Activated T-cell treated with anti-CD3 and anti-CD28 coated beads, Interleukin-2, amount 50 U/mL, for 24 hours (primary cell): ENCODE measurements around the gene PRKAA2.

ENCODE experiments used
- DNase-seq: peaks from one replicate; pipeline ENCODE4 v3.0.0-alpha.2; 2020
- H3K27ac Mint-ChIP-seq: 2 replicates; pipeline ENCODE4 v1.8.0; 2020; ENCODE audit warnings: mild to moderate bottlenecking, mixed read lengths
- H3K27me3 Mint-ChIP-seq: 2 replicates; pipeline ENCODE4 v1.8.0; 2020; ENCODE audit warnings: mixed read lengths
- H3K36me3 Mint-ChIP-seq: 2 replicates; pipeline ENCODE4 v1.8.0; 2020; ENCODE audit warnings: low read depth, mixed read lengths
- H3K4me1 Mint-ChIP-seq: 2 replicates; pipeline ENCODE4 v1.8.0; 2020; ENCODE audit warnings: low read depth, mixed read lengths
- H3K4me3 Mint-ChIP-seq: 2 replicates; pipeline ENCODE4 v1.8.0; 2020; ENCODE audit warnings: mild to moderate bottlenecking, moderate library complexity, mixed read lengths
- H3K9me3 Mint-ChIP-seq: 2 replicates; pipeline ENCODE4 v1.8.0; 2020; ENCODE audit warnings: mixed read lengths

PRKAA2 gene

DNA sequence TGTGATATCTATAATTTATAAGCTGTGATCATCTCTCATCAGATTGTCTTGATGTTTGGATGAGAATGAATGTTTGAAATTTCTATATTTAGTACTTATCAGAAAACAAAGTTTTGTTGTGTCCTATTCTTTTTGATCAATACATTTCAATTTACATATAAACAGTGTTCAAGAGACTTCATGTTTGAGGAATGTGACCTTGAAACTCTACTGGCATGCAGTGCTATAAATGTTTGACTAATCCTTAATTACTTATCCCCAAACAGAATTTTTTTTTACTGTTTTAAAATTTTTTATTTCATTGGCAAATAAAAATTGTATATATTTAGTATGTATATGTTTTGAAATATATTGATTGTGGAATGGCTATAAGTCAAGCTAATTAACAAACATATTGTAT, 1.5 kb upstream of the PRKAA2 start:
- Mint-ChIP-seq H3K27ac (no peak overlapping the region), H3K9me3 (no peaks in the 10 kb centered on the region), H3K4me3 (no peak overlapping the region), H3K27me3 (peaks cover 64% of the 10 kb centered on the region), H3K4me1 (peaks cover 12% of the 10 kb centered on the region), H3K36me3 (no peaks in the 10 kb centered on the region)
- DNase-seq = no peak

DNA sequence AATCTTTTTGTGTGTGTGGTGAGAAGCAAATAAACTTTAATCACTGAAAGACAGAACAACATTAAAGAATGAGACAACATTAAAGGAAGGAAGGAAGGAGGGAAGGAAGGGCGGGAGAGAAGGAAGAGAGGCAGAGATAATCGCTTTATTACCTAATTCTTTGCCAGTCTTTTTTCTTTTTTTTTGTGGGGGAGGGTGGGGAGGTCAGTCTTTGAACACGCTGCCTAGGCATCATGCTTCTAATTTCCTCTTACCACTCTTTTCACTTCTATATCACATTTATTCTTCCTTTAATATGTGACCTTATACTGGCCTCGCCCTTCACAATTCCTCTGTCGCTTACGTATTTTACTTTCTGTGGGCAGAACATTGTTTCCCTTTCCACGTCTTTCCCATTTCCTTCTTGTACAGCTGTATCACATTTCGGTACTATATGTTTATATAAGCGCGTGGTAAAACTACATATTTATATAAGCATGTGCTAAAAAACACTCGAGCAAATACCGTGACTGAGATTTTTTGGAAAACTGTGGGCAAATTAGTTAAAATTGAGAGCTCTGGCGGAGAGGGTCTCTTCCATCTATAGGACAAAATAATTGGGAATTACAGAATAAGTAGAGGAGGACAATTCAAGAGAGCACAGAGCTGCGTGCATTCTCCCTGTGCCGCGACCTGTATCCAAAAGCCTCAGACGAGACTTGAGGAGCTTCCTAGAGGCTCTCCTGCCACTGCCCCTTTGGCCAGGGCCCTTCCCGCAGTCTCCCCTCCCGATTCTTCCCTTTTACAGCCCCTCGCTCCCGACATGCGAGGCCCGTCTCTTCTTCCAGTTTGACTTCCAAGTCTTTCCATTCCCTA, 823 bp upstream of the PRKAA2 start:
- Mint-ChIP-seq H3K9me3 (no peaks in the 10 kb centered on the region), H3K4me1 (peaks cover 12% of the 10 kb centered on the region), H3K27me3 (peaks cover 68% of the 10 kb centered on the region), H3K4me3 (peak overlapping the region; percentile 45), H3K36me3 (no peaks in the 10 kb centered on the region), H3K27ac (no peak overlapping the region)
- no peak for DNase-seq

DNA sequence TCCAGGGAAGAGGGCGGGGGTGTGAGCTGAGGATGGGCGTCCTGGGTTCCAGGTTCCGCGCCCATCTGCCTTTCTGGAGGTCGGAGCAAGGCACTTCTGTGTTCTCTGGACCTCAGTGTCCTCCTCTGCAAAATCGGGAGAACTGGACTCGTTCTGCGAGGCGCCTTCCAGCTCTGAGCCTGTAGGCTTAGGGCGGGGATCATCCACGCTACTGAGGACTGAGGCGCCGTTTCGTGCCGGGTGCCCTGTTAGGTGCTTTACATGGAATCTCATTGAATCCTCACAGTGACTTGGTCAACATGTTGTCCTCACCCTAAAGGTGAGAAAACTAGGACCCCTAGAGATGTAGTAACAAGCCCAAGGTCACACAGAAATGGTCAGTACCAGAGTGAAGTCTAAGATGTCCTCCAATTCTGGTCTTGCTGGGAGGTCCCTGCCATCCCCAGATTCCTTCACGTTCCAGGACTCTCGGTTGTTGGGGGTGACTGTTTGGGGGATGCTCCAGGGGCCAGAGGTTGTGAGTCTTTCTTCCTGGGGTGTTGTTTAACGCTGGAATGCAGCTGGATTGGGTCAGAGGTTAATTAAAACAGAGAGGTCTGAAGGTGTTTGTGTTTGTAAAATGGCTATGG, 677 bp downstream of the PRKAA2 start:
- Mint-ChIP-seq H3K4me1 (peaks cover 12% of the 10 kb centered on the region), H3K27ac (no peak overlapping the region), H3K9me3 (no peaks in the 10 kb centered on the region), H3K4me3 (peak overlapping the region; percentile 55), H3K36me3 (no peaks in the 10 kb centered on the region), H3K27me3 (peaks cover 63% of the 10 kb centered on the region)
- DNase-seq = no peak

DNA sequence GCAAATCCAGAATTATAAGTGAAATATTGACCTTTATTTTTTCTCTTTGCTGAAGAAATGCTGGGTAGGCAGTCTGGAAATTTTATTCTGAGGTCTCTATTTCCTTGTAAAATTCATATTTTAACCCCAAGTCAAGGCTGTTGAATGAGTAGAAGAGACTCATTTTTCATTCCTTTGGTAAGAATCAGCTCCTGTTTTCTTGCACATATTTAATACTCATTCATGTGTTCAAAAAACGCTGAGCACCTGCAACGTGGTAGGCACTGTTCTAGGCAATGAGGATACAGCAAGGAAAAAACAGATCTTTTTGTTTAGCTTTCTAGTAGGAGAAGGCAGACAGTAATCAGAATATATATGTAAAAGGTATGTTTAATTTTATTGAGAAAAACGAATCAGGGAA, 1.5 kb downstream of the PRKAA2 start:
- Mint-ChIP-seq H3K9me3 (no peaks in the 10 kb centered on the region), H3K27ac (no peak overlapping the region)

DNA sequence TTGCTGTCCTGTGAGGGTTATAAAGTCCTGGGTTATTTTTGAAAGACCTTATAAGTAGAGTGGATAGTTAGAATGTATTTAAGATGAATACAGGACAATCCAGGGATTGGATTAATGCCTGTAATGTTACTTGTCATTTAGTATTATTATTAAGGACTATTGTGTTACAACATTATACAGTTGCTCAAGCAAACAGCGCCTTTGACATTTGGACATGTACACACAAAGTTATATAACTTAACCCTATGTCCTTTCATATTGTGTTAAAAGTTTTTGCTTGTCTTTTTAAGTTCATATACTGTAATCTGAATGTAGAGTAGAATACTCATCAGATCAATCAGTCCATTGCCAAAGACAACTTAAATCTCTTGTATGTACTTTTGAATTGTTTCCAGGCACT, 2.0 kb downstream of the PRKAA2 start:
- H3K4me3 Mint-ChIP-seq = no peak overlapping the region
- H3K4me1 Mint-ChIP-seq = peaks cover 12% of the 10 kb centered on the region
- no peak overlapping the region for H3K27ac Mint-ChIP-seq
- H3K9me3 Mint-ChIP-seq = no peaks in the 10 kb centered on the region
- no peak for DNase-seq
- H3K27me3 Mint-ChIP-seq = peaks cover 59% of the 10 kb centered on the region
- no peaks in the 10 kb centered on the region for H3K36me3 Mint-ChIP-seq

More for the DNA sequence above, 1.5 kb downstream of the PRKAA2 start:
- H3K27me3 Mint-ChIP-seq = peaks cover 63% of the 10 kb centered on the region
- no peak overlapping the region for H3K4me3 Mint-ChIP-seq
- DNase-seq = no peak
- H3K4me1 Mint-ChIP-seq = peaks cover 12% of the 10 kb centered on the region
- H3K36me3 Mint-ChIP-seq = no peaks in the 10 kb centered on the region

DNA sequence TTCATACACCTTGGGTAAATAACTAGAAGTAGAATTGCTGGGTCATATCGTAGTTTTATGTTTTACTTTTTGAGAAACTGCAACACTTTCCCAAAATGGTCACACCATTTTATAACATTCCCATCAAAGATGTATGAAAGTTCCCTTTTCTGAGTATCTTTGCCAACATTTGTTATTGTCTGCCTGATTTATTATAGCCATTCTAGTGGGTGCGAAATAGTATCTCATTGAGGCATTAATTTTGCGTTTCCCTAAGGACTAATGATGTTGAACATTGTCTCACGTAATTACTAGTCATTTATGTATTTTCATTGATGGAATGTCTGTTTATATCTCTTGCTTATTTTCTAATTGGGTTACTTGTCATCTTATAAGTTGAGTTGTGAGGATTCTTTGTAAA, 3.4 kb downstream of the PRKAA2 start:
- H3K4me3 Mint-ChIP-seq = no peak overlapping the region

DNA sequence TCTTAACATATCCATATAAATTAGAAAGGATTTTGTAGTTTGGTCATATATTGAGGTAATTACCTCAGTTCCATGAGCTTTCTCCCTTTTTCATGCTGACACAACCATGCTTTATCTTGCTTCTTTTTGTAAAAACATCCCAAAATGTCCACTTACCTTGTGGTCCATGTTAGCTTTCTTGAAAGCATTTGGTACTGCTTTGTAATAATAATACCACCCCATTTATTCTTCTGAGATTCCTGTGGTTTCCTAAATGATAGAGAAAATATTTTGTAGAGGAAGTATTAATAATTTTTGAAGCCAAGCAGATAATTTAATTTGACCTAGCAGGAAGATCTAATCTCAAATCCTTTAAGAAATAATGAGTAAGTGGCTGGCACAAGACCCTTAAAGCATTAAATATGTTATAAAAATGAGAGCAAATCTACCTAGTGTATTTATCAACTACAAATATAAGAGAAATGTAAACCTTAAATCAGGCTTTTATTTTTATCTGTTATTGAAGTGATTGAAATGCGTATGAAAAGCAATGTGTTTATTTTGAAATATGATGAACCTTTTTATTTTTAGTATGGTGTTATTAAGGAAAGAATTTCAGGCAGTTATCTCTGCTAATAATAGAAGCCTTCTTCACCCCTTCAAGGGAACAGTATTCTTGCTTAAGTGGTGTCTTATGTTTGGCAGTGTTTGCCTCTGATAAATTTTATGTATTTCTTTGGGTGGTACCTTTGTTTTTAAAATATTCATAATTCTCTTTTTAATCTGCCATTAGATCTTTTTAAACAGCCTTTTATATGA, 9.2 kb downstream of the PRKAA2 start:
- Mint-ChIP-seq H3K4me1 (no peaks in the 10 kb centered on the region), H3K27ac (no peak overlapping the region), H3K9me3 (peaks cover 14% of the 10 kb centered on the region), H3K36me3 (no peaks in the 10 kb centered on the region), H3K27me3 (peaks cover 3% of the 10 kb centered on the region), H3K4me3 (no peak overlapping the region)
- no peak for DNase-seq

More for the DNA sequence above, 3.4 kb downstream of the PRKAA2 start:
- Mint-ChIP-seq H3K27ac (no peak overlapping the region), H3K4me1 (peaks cover 12% of the 10 kb centered on the region), H3K27me3 (peaks cover 54% of the 10 kb centered on the region), H3K36me3 (no peaks in the 10 kb centered on the region), H3K9me3 (no peaks in the 10 kb centered on the region)
- DNase-seq = no peak

DNA sequence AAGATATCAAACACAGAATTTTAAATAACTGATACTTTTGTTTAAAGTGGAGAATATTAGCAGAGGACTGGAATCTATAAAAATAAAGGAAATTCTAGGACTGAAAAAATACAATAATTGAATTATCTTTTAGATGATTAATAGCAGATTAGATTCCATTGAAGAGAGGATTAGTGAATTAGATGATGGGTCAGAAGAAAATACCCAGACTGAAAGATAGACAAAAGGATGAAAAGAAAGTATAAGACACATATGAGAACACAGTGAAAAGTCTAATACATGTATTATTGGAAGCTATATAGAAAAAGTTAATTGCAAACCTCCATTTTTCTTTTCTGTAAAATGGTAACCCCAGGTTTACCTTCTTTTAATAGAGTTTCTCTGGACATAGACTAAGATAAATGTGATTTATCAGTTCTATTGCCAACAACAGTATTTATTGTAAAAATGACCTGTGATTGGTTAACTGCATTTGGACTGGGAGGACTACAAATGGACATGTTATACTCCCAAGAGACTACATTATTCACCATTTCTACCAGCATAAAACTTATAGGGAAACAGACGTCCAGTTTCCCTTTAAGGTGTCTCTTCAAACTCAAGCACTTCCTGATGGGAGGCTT, 11.0 kb downstream of the PRKAA2 start:
- Mint-ChIP-seq H3K27ac (no peak overlapping the region), H3K4me1 (no peaks in the 10 kb centered on the region), H3K36me3 (no peaks in the 10 kb centered on the region), H3K27me3 (peaks cover 3% of the 10 kb centered on the region), H3K9me3 (peaks cover 14% of the 10 kb centered on the region), H3K4me3 (no peak overlapping the region)
- no peak for DNase-seq

DNA sequence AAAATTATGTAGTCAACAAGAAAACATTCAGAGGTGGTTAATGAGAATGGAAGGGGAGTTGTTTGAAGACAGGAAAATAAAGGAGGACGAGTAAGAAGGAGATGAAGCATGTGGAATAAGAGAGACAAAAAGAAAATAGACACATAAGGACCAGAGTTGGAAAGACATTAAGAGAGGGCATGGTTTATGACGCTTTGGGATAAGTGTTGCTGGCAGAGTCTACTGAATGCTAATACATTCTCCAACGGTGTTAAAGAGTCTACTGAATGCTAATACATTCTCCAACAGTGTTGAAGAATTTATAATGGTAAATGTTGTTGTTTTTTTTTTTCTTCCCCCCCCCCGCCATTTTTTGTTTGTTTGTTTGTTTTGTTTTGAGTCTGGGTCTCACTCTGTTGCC, 13.1 kb downstream of the PRKAA2 start:
- Mint-ChIP-seq H3K36me3 (no peaks in the 10 kb centered on the region), H3K4me3 (no peak overlapping the region), H3K27ac (no peak overlapping the region), H3K27me3 (peaks cover 3% of the 10 kb centered on the region), H3K4me1 (no peaks in the 10 kb centered on the region), H3K9me3 (peaks cover 14% of the 10 kb centered on the region)
- no peak for DNase-seq

DNA sequence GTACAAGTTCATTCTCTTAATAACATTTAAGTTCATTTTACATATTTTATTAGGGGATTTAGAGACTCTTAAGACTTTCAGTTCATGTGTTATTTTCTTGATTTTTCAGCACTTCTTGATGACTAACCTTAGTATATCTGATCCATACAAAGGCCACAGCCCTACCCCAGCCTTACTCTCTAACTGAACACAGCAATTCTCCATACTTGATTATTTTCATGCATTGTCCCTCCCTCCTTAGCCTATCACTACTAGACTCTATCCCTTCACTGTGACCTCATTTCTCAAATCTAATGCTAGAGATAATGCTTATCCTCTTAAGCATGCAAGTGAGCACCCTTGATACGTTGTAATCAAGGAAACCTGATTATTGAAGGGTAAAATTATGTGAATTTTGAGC, 15.2 kb downstream of the PRKAA2 start:
- Mint-ChIP-seq H3K27me3 (peaks cover 3% of the 10 kb centered on the region), H3K4me3 (no peak overlapping the region), H3K36me3 (no peaks in the 10 kb centered on the region), H3K27ac (no peak overlapping the region), H3K9me3 (peaks cover 14% of the 10 kb centered on the region), H3K4me1 (no peaks in the 10 kb centered on the region)
- DNase-seq = no peak

DNA sequence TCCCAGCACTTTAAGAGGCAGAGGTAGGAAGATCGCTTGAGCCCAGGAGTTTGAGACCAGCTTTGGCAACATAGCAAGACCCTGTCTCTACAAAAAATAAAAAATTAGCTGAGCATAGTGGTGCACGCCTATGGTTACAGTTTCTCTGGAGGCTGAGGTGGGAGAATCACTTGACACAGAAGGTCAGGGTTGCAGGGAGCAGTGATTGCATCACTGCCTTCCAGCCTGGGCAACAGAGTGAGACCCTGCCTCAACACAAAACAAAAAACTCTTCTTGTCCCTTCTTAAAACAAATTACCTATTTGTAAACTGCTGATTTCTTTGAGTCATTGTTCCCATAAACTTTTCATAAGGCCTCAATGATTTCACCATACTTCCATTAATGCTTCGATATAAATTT, 18.7 kb downstream of the PRKAA2 start:
- Mint-ChIP-seq H3K27ac (no peak overlapping the region), H3K9me3 (no peaks in the 10 kb centered on the region), H3K36me3 (no peaks in the 10 kb centered on the region), H3K4me3 (no peak overlapping the region), H3K27me3 (peaks cover 3% of the 10 kb centered on the region), H3K4me1 (no peaks in the 10 kb centered on the region)
- DNase-seq = no peak

DNA sequence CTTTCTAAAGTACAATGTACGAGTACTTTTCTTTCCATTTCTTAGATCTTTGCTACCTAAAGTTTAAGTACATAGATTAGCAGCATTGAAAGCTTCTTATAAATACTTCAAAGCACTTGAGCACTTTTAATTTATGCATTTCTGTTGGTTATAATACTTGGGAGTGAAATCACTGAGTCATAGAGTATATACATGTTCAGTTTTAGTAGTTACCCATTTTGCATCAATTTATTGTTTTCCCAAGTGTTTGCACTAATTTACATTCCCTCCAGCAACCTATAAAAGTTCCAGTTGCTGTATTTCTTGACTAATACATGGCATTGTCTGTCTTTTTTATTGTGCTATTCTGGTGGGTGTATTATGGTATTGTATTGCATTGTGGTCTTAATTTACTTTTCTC, 20.3 kb downstream of the PRKAA2 start:
- Mint-ChIP-seq H3K9me3 (no peaks in the 10 kb centered on the region), H3K36me3 (no peaks in the 10 kb centered on the region), H3K27ac (no peak overlapping the region), H3K4me1 (no peaks in the 10 kb centered on the region), H3K27me3 (peaks cover 5% of the 10 kb centered on the region), H3K4me3 (no peak overlapping the region)
- no peak for DNase-seq

DNA sequence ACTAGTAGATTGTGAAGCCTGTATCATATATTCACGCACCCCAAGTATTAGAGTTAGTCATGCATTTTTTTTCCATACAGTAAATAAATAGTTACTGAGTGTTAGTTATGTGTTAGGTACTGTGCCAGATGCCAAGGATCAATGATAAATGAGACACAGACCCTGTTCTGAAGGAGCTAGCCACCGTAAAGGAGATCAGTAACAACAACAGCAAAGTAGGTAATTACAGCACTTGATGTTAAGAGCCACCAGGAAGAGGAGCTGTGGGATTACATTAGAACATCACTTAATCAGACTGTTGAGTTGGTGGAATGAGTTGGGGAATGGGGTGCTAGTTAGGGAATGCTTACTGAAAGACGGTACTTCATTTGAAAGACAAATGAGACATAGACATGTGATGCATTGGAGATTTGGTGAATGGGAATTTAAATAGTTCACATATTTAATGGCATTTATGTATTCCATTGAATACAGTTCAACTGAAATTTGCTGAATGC, 21.0 kb downstream of the PRKAA2 start:
- Mint-ChIP-seq H3K27ac (no peak overlapping the region), H3K9me3 (no peaks in the 10 kb centered on the region), H3K27me3 (peaks cover 6% of the 10 kb centered on the region), H3K4me1 (no peaks in the 10 kb centered on the region), H3K4me3 (no peak overlapping the region), H3K36me3 (no peaks in the 10 kb centered on the region)
- DNase-seq = no peak

DNA sequence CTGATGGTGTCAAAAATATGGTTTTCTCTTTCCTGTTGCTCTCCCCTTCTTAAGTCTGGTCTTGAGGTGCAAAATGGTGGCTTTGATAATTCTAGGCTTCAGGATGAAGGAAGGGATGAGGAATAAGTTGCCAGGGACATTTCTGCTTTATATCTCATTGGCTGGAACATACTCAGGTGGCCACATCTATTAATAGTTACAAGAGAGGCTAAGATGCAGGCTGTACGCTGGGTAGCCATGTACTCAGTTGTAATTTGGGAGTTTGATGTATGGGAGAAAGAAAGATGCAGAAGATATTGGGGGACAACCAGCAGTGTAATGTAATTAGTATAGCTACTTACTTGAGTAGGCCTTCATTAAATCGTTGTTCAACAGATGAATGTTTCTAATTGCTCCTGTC, 25.2 kb downstream of the PRKAA2 start:
- Mint-ChIP-seq H3K27ac (no peak overlapping the region), H3K4me1 (no peaks in the 10 kb centered on the region), H3K27me3 (peaks cover 3% of the 10 kb centered on the region), H3K36me3 (no peaks in the 10 kb centered on the region), H3K4me3 (no peak overlapping the region), H3K9me3 (no peaks in the 10 kb centered on the region)
- no peak for DNase-seq
